CD4-positive, alpha-beta T cell treated with Interleukin-6 at 100 ng/mL for 8 hours (primary cell): ENCODE results near the gene MTM1.
A peak's percentile ranks its signal among the peaks of the same experiment; 100 is the strongest.

Experiments used
- DNase-seq: peaks from one replicate; pipeline ENCODE4 v3.0.0-alpha.2; 2020; ENCODE audit warnings: mixed read lengths, low spot score

Gene MTM1

GRCh38 chrX:150664290-150664689, 95.9 kb downstream of the MTM1 start:
- DNase-seq: no peak

GRCh38 chrX:150676221-150676620, 107.8 kb downstream of the MTM1 start:
- DNase-seq: no peak

- no peak for DNase-seq
Measured at GRCh38 chrX:150680974-150681373, 112.6 kb downstream of the MTM1 start.

GRCh38 chrX:150683112-150683511, 114.7 kb downstream of the MTM1 start:
- DNase-seq: no peak

- peak; percentile 55 for DNase-seq
Measured at GRCh38 chrX:150683536-150684146, 115.2 kb downstream of the MTM1 start.

- no peak for DNase-seq
Measured at GRCh38 chrX:150688911-150689451, 120.6 kb downstream of the MTM1 start.

- no peak for DNase-seq
Measured at GRCh38 chrX:150690126-150690525, 121.7 kb downstream of the MTM1 start.

- no peak for DNase-seq
Measured at GRCh38 chrX:150692296-150692695, 123.9 kb downstream of the MTM1 start.

- DNase-seq: peak; percentile 33
Measured at GRCh38 chrX:150692831-150693724, 124.7 kb downstream of the MTM1 start, which contains the start of gene MTMR1. Gene MTMR1, plus strand, starts transcription at chrX:150693396. Its CDS starts 135 bp downstream, at chrX:150693531.

- peak; percentile 72 for DNase-seq
Measured at GRCh38 chrX:150693725-150694574, 125.5 kb downstream of the MTM1 start.

GRCh38 chrX:150694738-150695410, 126.5 kb downstream of the MTM1 start:
- no peak for DNase-seq

- DNase-seq: no peak
Measured at GRCh38 chrX:150696331-150696730, 127.9 kb downstream of the MTM1 start.

- no peak for DNase-seq
Measured at GRCh38 chrX:150696866-150697265, 128.4 kb downstream of the MTM1 start.

- DNase-seq: no peak
Measured at GRCh38 chrX:150697641-150698040, 129.2 kb downstream of the MTM1 start.

GRCh38 chrX:150698981-150699380, 130.6 kb downstream of the MTM1 start:
- no peak for DNase-seq

- DNase-seq: no peak
Measured at GRCh38 chrX:150700107-150700506, 131.7 kb downstream of the MTM1 start.

- no peak for DNase-seq
Measured at GRCh38 chrX:150701377-150701776, 133.0 kb downstream of the MTM1 start.

- DNase-seq: no peak
Measured at GRCh38 chrX:150702966-150703694, 134.7 kb downstream of the MTM1 start.

- no peak for DNase-seq
Measured at GRCh38 chrX:150703695-150703974, 135.2 kb downstream of the MTM1 start.

- no peak for DNase-seq
Measured at GRCh38 chrX:150704030-150704613, 135.7 kb downstream of the MTM1 start.

- no peak for DNase-seq
Measured at GRCh38 chrX:150712619-150713018, 144.2 kb downstream of the MTM1 start.
